Measurements from ENCODE around the gene PHC2.

Gene PHC2

GRCh38 chr1:33342041-33342723, 88.7 kb downstream of the PHC2 start:
- peak; percentile 99 for DNase-seq (ENCODE audit: low read depth)
- TF ChIP-seq CTCF (conservative IDR thresholded peaks at IDR 0.05; ENCODE audit: control insufficient read depth, insufficient read depth, low read depth, low read length), result no peak
- peak overlapping the region; percentile 27 for H3K4me3 ChIP-seq (ENCODE audit: control insufficient read depth, low read depth, low read length)

GRCh38 chr1:33341190-33341589, 89.7 kb downstream of the PHC2 start:
- peak; percentile 86 for DNase-seq (ENCODE audit: low read depth)
- no peak for TF ChIP-seq CTCF (conservative IDR thresholded peaks at IDR 0.05; ENCODE audit: control insufficient read depth, insufficient read depth, low read depth, low read length)
- no peak overlapping the region for H3K4me3 ChIP-seq (ENCODE audit: control insufficient read depth, low read depth, low read length)

GRCh38 chr1:33339413-33339812, 91.5 kb downstream of the PHC2 start:
- TF ChIP-seq CTCF (conservative IDR thresholded peaks at IDR 0.05; ENCODE audit: control insufficient read depth, insufficient read depth, low read depth, low read length), result peak; percentile 40
- peak; percentile 56 for DNase-seq (ENCODE audit: low read depth)
- no peak overlapping the region for H3K4me3 ChIP-seq (ENCODE audit: control insufficient read depth, low read depth, low read length)

- TF ChIP-seq CTCF (conservative IDR thresholded peaks at IDR 0.05; ENCODE audit: control insufficient read depth, insufficient read depth, low read depth, low read length), result no peak
- H3K4me3 ChIP-seq (ENCODE audit: control insufficient read depth, low read depth, low read length), result peak overlapping the region; percentile 15
- peak; percentile 97 for DNase-seq (ENCODE audit: low read depth)
Measured at GRCh38 chr1:33338440-33339211, 92.3 kb downstream of the PHC2 start.

- peak; percentile 85 for DNase-seq (ENCODE audit: low read depth)
- TF ChIP-seq CTCF (conservative IDR thresholded peaks at IDR 0.05; ENCODE audit: control insufficient read depth, insufficient read depth, low read depth, low read length), result no peak
- H3K4me3 ChIP-seq (ENCODE audit: control insufficient read depth, low read depth, low read length), result no peak overlapping the region
Measured at GRCh38 chr1:33338048-33338439, 92.9 kb downstream of the PHC2 start.

GRCh38 chr1:33337441-33337840, 93.5 kb downstream of the PHC2 start:
- no peak overlapping the region for H3K4me3 ChIP-seq (ENCODE audit: control insufficient read depth, low read depth, low read length)
- no peak for DNase-seq (ENCODE audit: low read depth)
- no peak for TF ChIP-seq CTCF (conservative IDR thresholded peaks at IDR 0.05; ENCODE audit: control insufficient read depth, insufficient read depth, low read depth, low read length)

Data from fibroblast of mammary gland (primary cell).